SK-N-MC (cell line): ENCODE results near the gene C10orf143.
"Not testable (repeated sequence)": the region's sequence is repeated elsewhere in the genome, so short reads cannot be mapped to it uniquely, and the experiment has no call there.

Experiments used
- DNase-seq: peaks from one replicate; pipeline ENCODE4 v3.0.0-alpha.2; 2011; ENCODE audit warnings: low read depth, low spot score
- H3K27ac ChIP-seq: fragments of 200-600 bp; sonication (generic); 2 replicates; pipeline ENCODE4 v1.5.1; 2016; ENCODE audit warnings: mixed run types
- H3K36me3 ChIP-seq: fragments of 200-600 bp; sonication (generic); 2 replicates; pipeline ENCODE4 v1.6.1; 2017; ENCODE audit warnings: antibody characterized with exemption, low read length, mixed read lengths; ENCODE audit not compliant: insufficient read depth
- H3K4me3 ChIP-seq: fragments of 200-600 bp; sonication (generic); 2 replicates; pipeline ENCODE4 v1.5.1; 2016
- H3K9ac ChIP-seq: fragments of 200-600 bp; sonication (generic); 2 replicates; pipeline ENCODE4 v1.8.0; 2017; ENCODE audit warnings: mixed run types, mixed read lengths; ENCODE audit not compliant: insufficient read length
- H3K9me3 ChIP-seq: fragments of 200-600 bp; sonication (generic); 2 replicates; pipeline ENCODE4 v1.6.1; 2017; ENCODE audit warnings: low read depth, mild to moderate bottlenecking, antibody characterized with exemption, low read length, moderate library complexity, mixed read lengths
- EZH2 ChIP-seq: fragments of 200-600 bp; sonication (generic); IDR thresholded peaks from one replicate; pipeline ENCODE4 v1.6.1; 2017; ENCODE audit warnings: antibody characterized with exemption
- FOXP2 ChIP-seq: optimal IDR thresholded peaks from 2 replicates; pipeline ENCODE3; 2011; ENCODE audit warnings: mild to moderate bottlenecking, moderate library complexity; ENCODE audit not compliant: insufficient read depth; ENCODE audit errors: extremely low read length, control extremely low read depth
- POLR2AphosphoS5 ChIP-seq: IDR thresholded peaks from 2 replicates; pipeline ENCODE4 v1.6.1; 2012; ENCODE audit warnings: mild to moderate bottlenecking, low read depth, low read length, borderline replicate concordance

Gene C10orf143

GRCh38 chr10:130105724-130106123, 4.9 kb downstream of the C10orf143 start:
- Histone ChIP-seq H3K9ac (no peak overlapping the region), H3K4me3 (no peak overlapping the region), H3K36me3 (no peaks in the 10 kb centered on the region), H3K27ac (no peak overlapping the region), H3K9me3 (no peaks in the 10 kb centered on the region)
- TF ChIP-seq FOXP2 (no peak), POLR2AphosphoS5 (no peak), EZH2 (no peak)
- no peak for DNase-seq

GRCh38 chr10:130099344-130099743, 11.3 kb downstream of the C10orf143 start:
- DNase-seq, result no peak
- no peak overlapping the region for H3K27ac ChIP-seq
- no peaks in the 10 kb centered on the region for H3K9me3 ChIP-seq
- no peak overlapping the region for H3K9ac ChIP-seq
- TF ChIP-seq POLR2AphosphoS5 (no peak), FOXP2 (no peak), EZH2 (no peak)
- H3K36me3 ChIP-seq, result no peaks in the 10 kb centered on the region
- H3K4me3 ChIP-seq, result no peak overlapping the region

DNA sequence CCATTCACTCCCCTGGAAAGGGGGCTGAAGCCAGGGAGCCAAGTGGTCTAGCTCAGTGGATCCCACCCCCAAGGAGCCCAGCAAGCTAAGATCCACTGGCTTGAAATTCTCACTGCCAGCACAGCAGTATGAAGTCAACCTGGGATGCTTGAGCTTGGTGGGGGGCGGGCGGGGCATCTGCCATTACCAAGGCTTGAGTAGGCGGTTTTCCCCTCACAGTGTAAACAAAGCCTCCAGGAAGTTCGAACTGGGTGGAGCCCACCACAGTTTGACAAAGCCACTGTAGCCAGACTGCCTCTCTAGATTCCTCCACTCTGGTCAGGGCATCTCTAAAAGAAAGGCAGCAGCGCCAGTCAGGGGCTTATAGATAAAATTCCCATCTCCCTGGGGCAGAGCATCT, 20.1 kb downstream of the C10orf143 start:
- not testable (repeated sequence) for DNase-seq, H3K9me3 ChIP-seq

DNA sequence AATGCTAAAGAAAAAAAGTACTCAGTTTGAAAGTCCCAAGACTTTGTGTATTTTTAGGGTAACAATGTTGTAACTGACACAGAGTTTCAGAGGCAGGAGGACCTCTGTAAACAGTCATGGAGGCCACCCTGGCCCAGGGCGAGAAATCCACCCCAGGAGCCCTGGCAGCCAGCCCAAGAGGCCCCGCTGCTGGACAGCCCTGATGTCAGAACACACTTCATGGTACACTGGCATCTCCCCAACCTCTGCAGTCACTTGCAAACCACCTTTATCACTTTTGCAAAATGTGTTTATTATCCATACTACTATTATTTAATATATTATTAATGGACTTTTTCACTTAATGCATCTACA, 30.2 kb downstream of the C10orf143 start:
- H3K4me3 ChIP-seq, result no peak overlapping the region
- TF ChIP-seq POLR2AphosphoS5, result no peak
- no peak for TF ChIP-seq EZH2
- TF ChIP-seq FOXP2, result no peak
- no peaks in the 10 kb centered on the region for H3K36me3 ChIP-seq
- H3K27ac ChIP-seq, result no peak overlapping the region; the same call in 1 of the 2 replicates
- no peaks in the 10 kb centered on the region for H3K9me3 ChIP-seq
- H3K9ac ChIP-seq, result no peak overlapping the region
- no peak for DNase-seq

More for the DNA sequence above, 20.1 kb downstream of the C10orf143 start:
- not testable (repeated sequence) for H3K9ac ChIP-seq, H3K27ac ChIP-seq, H3K36me3 ChIP-seq, H3K4me3 ChIP-seq

GRCh38 chr10:130079614-130080460, 30.8 kb downstream of the C10orf143 start:
- Histone ChIP-seq H3K9me3 (no peaks in the 10 kb centered on the region), H3K9ac (no peak overlapping the region), H3K4me3 (peak overlapping the region; percentile 48), H3K36me3 (no peaks in the 10 kb centered on the region), H3K27ac (peak overlapping the region; percentile 54; the same call in 1 of the 2 replicates)
- peak; percentile 16 for DNase-seq
- no peak for TF ChIP-seq FOXP2
- TF ChIP-seq EZH2, result no peak
- no peak for TF ChIP-seq POLR2AphosphoS5

DNA sequence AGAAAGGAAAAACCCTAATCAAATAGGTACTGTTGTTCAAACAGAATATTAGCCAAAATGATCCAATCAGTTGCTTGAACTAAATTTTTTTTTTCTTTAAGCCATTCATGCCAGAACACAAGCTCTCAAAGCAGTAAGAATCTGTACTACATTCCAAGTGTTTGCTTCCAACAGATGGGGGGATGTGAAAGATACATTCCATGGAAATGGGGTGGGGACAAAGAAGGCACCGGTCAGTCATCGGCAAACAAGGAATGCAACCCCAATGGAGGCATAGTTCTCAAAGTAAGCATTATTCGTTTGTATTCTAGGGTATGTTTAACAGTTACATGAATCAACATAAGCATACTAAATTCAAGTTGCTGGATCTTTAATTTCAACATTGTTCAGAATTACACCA, 32.5 kb downstream of the C10orf143 start:
- TF ChIP-seq FOXP2, result no peak
- TF ChIP-seq EZH2, result no peak
- no peak for TF ChIP-seq POLR2AphosphoS5
- H3K27ac ChIP-seq, result no peak overlapping the region
- H3K9ac ChIP-seq, result no peak overlapping the region
- DNase-seq, result no peak
- H3K4me3 ChIP-seq, result no peak overlapping the region
- no peaks in the 10 kb centered on the region for H3K36me3 ChIP-seq
- no peaks in the 10 kb centered on the region for H3K9me3 ChIP-seq

DNA sequence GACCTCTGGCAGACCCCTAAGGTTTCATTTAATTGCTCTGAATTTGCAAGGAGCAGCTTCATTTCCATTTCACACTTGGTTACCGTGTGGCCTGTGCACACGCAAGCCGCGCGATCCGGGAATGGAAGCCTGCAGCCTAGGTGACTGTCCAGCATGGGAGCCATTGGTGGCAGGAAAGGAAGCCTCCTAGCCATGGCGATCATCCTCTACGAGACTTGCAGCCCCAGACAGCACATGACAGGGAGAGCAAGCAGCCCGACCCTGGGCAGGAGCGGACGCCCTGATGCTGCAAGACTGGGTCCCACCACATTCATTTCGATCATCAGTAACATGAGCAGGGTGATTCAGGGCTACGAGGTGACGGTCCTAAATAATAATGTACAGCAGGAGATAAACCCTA, 33.9 kb downstream of the C10orf143 start:
- Histone ChIP-seq H3K36me3 (no peaks in the 10 kb centered on the region), H3K27ac (no peak overlapping the region), H3K4me3 (no peak overlapping the region), H3K9ac (no peak overlapping the region), H3K9me3 (no peaks in the 10 kb centered on the region)
- DNase-seq, result no peak
- no peak for TF ChIP-seq EZH2
- no peak for TF ChIP-seq FOXP2
- TF ChIP-seq POLR2AphosphoS5, result no peak

DNA sequence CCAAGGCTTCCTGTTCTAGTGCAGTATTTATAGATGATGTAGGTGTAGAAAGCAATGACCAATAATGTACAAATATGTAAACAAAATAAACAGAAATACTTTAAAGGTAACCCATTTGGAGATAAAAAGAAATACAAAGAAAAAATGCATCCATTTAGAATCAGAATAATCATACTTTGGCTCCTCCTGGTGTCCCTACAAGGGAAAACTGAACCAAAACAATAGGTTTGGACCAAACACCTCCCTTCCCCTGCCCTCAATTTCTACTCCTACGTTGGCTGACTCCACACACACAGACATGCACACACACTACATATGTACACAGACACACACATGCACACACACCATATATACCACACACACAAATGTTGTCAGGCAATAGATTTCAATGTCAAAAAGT, 36.0 kb downstream of the C10orf143 start:
- DNase-seq, result no peak
- Histone ChIP-seq H3K9ac (no peak overlapping the region), H3K36me3 (no peaks in the 10 kb centered on the region), H3K9me3 (no peaks in the 10 kb centered on the region), H3K4me3 (no peak overlapping the region), H3K27ac (no peak overlapping the region)
- no peak for TF ChIP-seq POLR2AphosphoS5
- no peak for TF ChIP-seq FOXP2
- TF ChIP-seq EZH2, result no peak

- H3K4me3 ChIP-seq, result no peak overlapping the region
- no peak for TF ChIP-seq FOXP2
- no peak for TF ChIP-seq POLR2AphosphoS5
- TF ChIP-seq EZH2, result no peak
- no peak overlapping the region for H3K9ac ChIP-seq
- H3K36me3 ChIP-seq, result no peaks in the 10 kb centered on the region
- no peak overlapping the region for H3K27ac ChIP-seq
- DNase-seq, result no peak
- no peaks in the 10 kb centered on the region for H3K9me3 ChIP-seq
Measured at GRCh38 chr10:130073912-130074311, 36.7 kb downstream of the C10orf143 start.
